NCI-H524 (cell line): ENCODE results near the gene NFIX.
A peak's percentile ranks its signal among the peaks of the same experiment; 100 is the strongest.

Experiments
- DNase-seq, 2 experiments: peaks; one replicate each; lab custom pipeline; 2025; lab: John Stamatoyannopoulos, UW

NFIX gene

GRCh38 chr19:13022111-13022858 lies 27.0 kb downstream of the NFIX start:
- no peak for DNase-seq

GRCh38 chr19:13022859-13023636 lies 27.8 kb downstream of the NFIX start:
- DNase-seq: no peak

GRCh38 chr19:13023656-13024055 lies 28.4 kb downstream of the NFIX start:
- DNase-seq: no peak

- DNase-seq: no peak
Observed at GRCh38 chr19:13024126-13024950, 29.1 kb downstream of the NFIX start.

GRCh38 chr19:13024951-13025697 lies 29.8 kb downstream of the NFIX start:
- DNase-seq: no peak

GRCh38 chr19:13025819-13026456 lies 30.7 kb downstream of the NFIX start:
- no peak for DNase-seq

- DNase-seq: no peak
Observed at GRCh38 chr19:13026462-13027370, 31.4 kb downstream of the NFIX start.

- DNase-seq: no peak
Observed at GRCh38 chr19:13027557-13027956, 32.3 kb downstream of the NFIX start.

- DNase-seq: no peak
Observed at GRCh38 chr19:13028027-13028426, 32.8 kb downstream of the NFIX start.

GRCh38 chr19:13029301-13029880 lies 34.1 kb downstream of the NFIX start:
- no peak for DNase-seq

- DNase-seq: no peak
Observed at GRCh38 chr19:13029893-13030292, 34.6 kb downstream of the NFIX start.

- DNase-seq: no peak
Observed at GRCh38 chr19:13031917-13032623, 36.8 kb downstream of the NFIX start.

- no peak for DNase-seq
Observed at GRCh38 chr19:13032837-13033236, 37.6 kb downstream of the NFIX start.

GRCh38 chr19:13033244-13033643 lies 38.0 kb downstream of the NFIX start:
- DNase-seq: no peak

- DNase-seq: peak; percentile 32 to 42
Observed at GRCh38 chr19:13033819-13034611, 38.7 kb downstream of the NFIX start.

GRCh38 chr19:13034636-13035035 lies 39.4 kb downstream of the NFIX start:
- no peak for DNase-seq

- peak; percentile 20 to 41 for DNase-seq
Observed at GRCh38 chr19:13035820-13036365, 40.6 kb downstream of the NFIX start.

GRCh38 chr19:13036366-13036976 lies 41.2 kb downstream of the NFIX start:
- DNase-seq: peak; percentile 93 to 95
